HepG2 (cell line): Measurements from ENCODE around the gene RBBP8NL.

ENCODE experiments used
- CEBPG ChIP-seq: IDR thresholded peaks from 2 replicates; pipeline ENCODE4 v1.6.1; 2016
- CTCF ChIP-seq: sonication (generic); formaldehyde crosslinking; IDR thresholded peaks from 2 replicates; pipeline ENCODE4 v1.5.0; 2020; ENCODE audit warnings: mild to moderate bottlenecking, missing genetic modification reagents, moderate library complexity
- EP300 ChIP-seq, 3 experiments: sonication (generic) in 1 of 3; formaldehyde crosslinking in 1 of 3; IDR thresholded peaks; 2 replicates each; pipeline versions ENCODE4 v1.5.1 to v1.6.1; 2011 to 2020; ENCODE audit warnings: low read depth in 2 of 3, low read length in 2 of 3, borderline replicate concordance in 1 of 3, improper control_type of control experiment in 1 of 3, mild to moderate bottlenecking in 1 of 3, missing genetic modification reagents in 1 of 3, moderate library complexity in 1 of 3
- FOXP4 ChIP-seq: sonication (generic); formaldehyde crosslinking; IDR thresholded peaks from 2 replicates; pipeline ENCODE4 v1.4.0; 2020; ENCODE audit warnings: missing genetic modification reagents
- GMEB2 ChIP-seq: IDR thresholded peaks from 2 replicates; pipeline ENCODE4 v1.6.1; 2016; ENCODE audit warnings: missing biosample characterization, missing genetic modification reagents, low read depth
- GPBP1L1 ChIP-seq: sonication (generic); formaldehyde crosslinking; IDR thresholded peaks from 2 replicates; pipeline ENCODE4 v1.5.0; 2020; ENCODE audit warnings: mild to moderate bottlenecking, missing genetic modification reagents
- HINFP ChIP-seq: sonication (generic); formaldehyde crosslinking; IDR thresholded peaks from 2 replicates; pipeline ENCODE4 v1.4.0; 2020; ENCODE audit warnings: low read depth, mild to moderate bottlenecking, missing genetic modification reagents
- TAF1 ChIP-seq: sonication (generic); formaldehyde crosslinking; IDR thresholded peaks from 2 replicates; pipeline ENCODE4 v1.4.0; 2020; ENCODE audit warnings: missing genetic modification reagents
- ZKSCAN1 ChIP-seq: fragments of 150-350 bp; IDR thresholded peaks from 2 replicates; pipeline ENCODE4 v1.6.1; 2014; ENCODE audit warnings: low read length
- ZNF251 ChIP-seq: sonication (generic); formaldehyde crosslinking; IDR thresholded peaks from 2 replicates; pipeline ENCODE4 v1.9.0; 2021; ENCODE audit warnings: mild to moderate bottlenecking, missing genetic modification reagents
- ZNF501 ChIP-seq: sonication (generic); formaldehyde crosslinking; IDR thresholded peaks from 2 replicates; pipeline ENCODE4 v1.5.1; 2020; ENCODE audit warnings: mild to moderate bottlenecking, moderate library complexity, missing genetic modification reagents

GRCh38 chr20:62381202-62381797 lies 46.0 kb downstream of the RBBP8NL start:
- TF ChIP-seq CTCF (CRISPR knock-in tag) (no peak), ZNF251 (CRISPR knock-in tag) (no peak), ZKSCAN1 (no peak), ZNF501 (CRISPR knock-in tag) (no peak), TAF1 (no peak), GMEB2 (no peak), HINFP (CRISPR knock-in tag) (no peak), GPBP1L1 (CRISPR knock-in tag) (no peak), FOXP4 (CRISPR knock-in tag) (no peak), EP300 (IDR thresholded peaks at IDR 0.05; ENCODE audit: low read depth in 2 of 2, low read length in 2 of 2) (no peak), EP300 (CRISPR knock-in tag; IDR thresholded peaks at IDR 0.05; ENCODE audit: borderline replicate concordance) (no peak), CEBPG (CRISPR knock-in tag) (no peak)
